NCI-H345 (cell line): ENCODE measurements around the gene C2CD4B.

Experiments
- DNase-seq: peaks from one replicate; lab custom pipeline; 2025; lab: John Stamatoyannopoulos, UW

The C2CD4B gene

DNA sequence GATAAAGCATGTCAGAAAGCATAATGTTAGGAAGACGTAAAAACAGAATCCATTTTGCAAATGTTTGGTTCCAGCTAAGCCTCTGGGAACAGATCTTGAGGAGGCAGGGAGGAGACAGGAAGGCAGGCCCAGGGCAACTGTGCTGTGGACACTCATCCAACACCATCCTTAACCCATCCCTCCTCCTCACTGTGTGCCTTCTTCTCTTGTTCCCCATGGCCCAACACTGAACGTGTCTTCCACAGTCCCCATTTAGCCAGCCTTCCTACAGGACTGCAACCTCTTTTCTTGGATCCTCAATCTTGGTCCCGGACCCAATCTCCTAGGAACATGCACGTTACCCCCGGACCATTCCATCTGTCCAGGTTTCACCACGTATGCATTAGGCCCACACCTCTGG lies 15.4 kb downstream of the C2CD4B start:
- DNase-seq, result no peak

DNA sequence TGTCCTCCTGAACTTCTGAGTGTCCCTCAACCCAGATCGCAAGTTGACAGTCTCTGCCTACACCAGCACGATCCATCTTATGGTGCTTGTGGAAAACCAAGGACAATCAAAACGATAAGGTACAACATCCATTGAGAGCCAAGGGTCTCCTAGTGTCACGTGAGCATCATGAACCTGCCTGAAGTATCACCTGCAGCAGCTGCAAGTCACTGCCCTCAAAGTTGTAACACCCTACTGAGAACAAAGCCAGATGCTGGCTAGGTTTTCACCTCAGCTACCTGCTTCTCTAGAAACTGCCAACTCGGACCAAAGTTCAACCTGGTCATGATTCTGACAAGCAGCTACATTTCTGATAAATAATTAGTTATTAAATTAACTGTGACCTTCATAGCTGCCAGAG lies 17.5 kb downstream of the C2CD4B start:
- peak; percentile 7 for DNase-seq

DNA sequence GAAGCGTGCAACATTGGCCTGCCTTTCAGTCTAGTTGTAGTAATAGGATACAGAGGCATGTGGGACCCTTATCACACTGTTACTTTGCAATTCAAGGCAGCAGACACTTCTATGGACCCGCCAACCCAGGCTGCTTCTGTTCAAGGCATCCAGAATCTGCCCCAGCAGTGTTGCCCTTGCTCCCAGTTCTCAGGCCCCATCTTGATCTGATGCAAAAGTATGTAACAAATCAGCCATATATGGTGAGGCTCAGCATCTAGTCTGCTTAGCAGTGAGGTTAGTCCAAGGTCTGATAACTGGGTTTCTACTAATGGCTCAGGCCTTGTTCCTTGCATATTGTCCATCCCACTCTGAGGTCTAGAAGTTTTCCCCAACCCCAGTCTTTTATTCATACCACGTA lies 17.9 kb downstream of the C2CD4B start:
- no peak for DNase-seq

DNA sequence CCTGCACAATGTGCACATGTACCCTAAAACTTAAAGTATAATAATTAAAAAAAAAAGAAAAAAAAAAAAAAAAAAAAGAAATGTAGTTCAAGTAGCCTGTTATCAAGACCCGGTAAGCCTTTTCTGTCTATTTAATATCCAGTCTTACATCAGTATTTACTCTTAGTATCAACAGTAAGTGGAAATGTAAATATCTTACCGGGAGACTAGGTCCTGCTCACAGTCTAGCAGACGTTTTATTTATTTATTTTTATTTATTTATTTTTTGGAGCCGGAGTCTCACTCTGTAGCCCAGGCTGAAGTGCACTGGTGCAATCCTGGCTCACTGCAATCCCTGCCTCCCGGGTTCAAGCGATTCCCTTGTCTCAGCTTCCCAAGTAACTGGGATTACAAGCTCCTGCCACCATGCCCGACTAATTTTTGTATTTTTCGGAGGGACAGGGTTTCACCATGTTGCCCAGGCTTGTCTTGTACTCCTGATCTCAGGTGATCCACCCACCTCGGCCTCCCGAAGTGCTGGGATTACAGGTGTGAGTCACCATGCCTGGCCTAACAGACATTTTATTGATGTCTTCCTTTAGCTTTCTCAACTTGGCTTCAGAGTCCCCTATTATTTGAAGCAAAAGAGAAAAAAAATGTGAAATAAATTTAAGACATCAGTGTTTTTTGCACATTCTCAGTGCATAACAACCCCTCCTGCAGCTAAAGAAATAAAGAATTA lies 19.9 kb downstream of the C2CD4B start:
- DNase-seq, result no peak

DNA sequence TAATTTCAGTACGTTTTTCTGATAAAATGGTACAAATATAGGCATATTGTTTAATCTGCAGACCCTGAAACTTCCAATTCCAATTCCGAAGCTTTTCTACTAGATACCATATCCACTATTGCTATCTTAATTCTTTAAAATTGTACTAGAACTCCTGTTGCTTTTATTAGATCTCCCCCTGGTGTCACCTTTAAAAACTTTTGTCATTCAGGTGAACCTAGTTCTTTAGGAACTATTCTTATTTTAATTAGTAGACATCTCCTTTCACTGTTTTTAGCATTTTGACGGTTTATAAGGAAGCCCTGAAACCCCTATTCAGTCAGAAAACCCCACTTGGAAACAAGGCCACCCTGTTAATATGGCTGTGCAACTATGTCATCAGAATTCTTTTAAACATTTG lies 22.3 kb downstream of the C2CD4B start:
- no peak for DNase-seq

DNA sequence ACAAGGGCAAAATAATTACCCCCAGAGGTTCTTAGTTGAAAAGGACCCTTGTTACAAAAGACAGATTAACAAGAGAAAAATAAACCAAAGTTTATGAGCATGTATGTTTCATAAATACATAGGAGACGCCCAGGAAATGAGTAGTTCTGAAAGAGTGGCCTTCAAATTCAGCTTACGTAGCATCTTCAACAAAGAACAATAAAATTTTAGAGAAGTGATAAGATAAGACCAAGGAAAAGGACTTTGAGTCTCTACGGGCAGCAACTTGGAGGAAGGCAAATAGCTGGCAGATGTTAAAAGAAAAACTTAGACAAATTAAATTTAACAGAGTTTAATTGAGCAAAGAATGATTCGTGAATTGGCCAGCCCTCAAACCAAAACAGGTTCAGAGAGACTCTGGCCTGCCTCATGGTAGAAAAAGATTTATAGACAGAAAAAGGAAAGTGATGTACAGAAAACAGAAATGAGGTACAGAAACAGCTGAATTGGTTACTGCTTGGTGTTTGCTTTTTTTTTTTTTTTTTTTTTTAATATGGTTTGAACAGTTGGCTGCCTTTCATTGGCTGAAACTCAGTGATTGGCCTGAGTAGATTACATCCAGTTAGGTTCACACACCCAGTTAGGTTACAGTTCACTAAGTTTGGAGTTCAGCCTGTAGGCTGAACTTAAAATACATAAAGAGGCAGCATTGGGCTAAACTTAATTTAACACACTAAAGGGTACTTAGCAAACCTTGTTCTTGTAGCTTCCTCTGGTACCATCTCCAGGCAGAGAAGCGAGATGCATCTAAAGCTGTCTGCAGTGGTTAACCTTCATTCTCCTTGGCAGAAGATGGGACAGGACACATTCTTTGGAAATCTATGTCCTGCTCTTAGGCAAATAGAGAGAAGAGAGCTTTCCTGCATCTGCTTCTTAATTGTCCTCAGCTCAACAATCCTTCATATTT lies 23.2 kb downstream of the C2CD4B start:
- DNase-seq, result no peak

DNA sequence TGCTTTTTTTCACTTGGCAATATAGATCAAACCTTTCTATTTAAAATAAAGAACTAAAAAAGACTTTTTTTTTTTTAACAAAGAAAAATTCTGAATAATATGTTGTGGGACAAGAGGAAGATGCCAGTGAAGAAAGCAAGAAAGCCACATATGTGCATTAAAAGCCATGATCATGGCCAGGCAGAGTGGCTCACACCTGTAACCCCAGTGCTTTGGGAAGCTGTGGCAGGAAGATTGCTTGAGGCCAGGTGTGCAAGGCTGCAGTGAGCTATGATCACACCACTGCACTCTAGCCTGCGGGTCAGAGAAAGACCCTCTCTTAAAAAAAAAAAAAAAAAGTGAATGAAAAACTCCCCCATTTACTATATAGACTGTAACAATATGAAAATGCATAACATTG lies 23.9 kb downstream of the C2CD4B start:
- no peak for DNase-seq

DNA sequence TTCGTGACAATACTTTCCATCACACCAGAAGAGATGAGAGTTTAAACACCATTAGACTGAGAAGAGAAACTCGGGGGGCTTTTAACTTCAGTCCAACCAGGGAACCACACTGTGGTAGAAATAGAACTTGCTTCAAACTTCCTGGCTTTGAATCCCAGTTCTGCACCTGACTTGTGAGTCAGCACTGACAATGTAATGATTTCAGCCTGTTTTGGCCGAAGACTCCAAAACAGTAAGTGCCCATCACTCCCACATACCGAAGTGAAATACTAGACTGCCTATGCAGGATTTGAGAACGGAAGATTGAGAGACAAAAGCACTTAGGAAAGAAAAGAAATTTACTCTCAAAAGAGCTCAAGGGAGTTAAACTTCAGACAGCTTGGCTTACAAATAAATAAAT lies 27.0 kb downstream of the C2CD4B start:
- DNase-seq, result no peak

DNA sequence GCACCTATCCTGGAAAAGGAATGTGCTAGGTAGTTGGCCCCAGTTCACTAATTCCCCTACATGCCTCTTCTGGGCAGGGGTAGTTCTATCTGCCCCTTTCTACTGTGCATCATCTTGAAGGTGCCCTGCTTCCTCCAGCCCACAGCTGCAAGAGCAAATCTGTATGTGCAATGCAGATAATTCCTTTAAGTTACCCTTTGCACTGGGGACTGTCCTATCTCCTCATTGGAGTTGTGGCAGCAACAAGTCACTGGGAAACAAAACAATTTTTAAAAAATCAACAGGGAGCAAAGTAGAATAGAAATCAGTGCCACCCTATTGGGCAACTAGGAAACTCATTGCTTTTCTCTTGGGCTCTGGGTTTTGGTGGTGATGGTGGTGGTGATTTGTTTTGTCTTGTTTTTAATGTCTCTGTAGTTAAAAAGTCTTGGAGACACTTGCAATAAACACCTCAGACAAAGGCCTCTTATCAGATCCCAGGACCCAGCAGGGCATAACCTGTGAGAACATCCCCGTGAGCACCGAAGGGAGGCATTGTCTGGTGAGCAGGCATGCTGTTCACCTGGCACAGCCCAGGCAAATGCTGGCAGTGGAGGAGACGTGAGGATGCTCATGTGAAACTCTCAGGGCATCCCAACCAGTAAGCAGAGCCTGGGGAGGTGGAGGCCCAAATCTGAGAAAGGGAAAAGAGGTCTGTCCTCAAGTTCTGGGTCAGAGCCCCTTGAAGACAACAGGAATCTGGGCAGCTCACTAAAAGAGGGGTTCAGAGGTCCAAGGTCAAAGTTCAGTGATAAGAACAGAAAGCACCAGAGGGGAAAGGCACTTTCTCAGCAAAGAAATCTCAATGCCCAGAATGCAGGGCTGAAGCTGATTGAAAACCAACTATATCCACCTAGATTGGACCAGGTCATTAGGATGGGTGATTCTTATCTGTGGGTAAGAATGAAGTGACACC lies 27.9 kb downstream of the C2CD4B start:
- no peak for DNase-seq

DNA sequence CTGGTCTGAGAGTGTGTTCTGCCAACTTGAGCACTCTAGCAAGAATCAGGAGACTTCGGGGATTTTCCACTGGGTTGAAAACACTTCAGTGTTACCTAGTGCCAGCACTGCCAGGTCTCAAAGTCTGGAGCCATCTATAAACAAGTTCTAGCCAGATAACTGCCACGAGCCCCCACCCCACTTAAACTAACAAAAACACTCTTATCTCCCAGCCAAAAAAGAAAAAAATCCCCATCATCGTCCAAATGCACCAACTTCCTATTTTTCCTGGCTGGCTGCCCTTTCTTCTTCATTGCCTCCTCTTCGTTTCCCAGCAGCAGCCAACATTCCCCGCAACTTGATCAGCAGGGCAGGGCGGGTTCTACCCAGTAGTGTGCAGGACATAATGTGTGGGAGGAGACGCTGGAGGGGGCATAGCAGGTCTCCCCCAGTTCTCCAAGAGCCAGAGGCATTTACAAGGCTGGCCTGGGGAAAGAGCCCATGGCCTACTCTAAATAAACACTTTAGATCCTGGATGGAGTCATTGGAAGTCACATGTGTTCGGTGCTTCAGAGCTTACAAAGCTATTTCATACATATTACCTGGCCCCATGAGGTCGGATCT lies 29.5 kb downstream of the C2CD4B start:
- no peak for DNase-seq

DNA sequence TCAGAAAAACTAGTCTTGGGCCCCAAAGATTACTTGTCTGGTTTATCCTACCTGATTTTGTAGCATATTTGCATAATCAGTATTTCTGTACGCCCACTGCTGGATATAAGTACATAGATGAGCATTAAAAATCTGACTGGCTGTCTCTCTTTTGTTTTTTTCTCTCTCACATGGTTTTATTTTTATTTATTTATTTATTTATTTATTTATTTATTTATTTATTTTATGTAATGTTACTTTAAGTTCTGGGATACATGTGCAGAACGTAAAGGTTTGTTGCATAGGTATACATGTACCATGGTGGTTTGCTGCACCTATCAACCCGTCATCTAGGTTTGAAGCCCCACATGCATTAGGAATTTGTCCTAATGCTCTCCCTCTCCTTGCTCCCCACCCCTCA lies 31.9 kb downstream of the C2CD4B start:
- DNase-seq, result no peak

DNA sequence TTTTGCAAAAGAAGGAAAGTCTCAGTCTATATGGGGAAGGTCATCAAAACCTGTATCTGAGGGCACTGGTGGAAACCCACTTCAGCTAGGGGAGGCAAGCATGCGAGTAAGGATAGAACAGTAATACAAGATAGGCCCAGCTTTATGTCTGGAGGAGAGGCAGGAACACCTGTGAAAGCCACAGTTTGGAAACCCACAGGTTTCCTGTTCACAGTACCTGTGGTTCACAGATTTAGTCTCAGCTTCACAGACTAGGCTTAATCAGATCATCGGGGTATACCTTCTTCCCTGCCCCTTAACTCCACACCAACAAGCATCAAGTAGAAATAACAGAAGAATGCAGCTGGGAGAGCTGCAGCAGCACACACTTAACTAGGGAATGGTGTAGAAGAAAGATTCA lies 36.2 kb downstream of the C2CD4B start:
- no peak for DNase-seq

DNA sequence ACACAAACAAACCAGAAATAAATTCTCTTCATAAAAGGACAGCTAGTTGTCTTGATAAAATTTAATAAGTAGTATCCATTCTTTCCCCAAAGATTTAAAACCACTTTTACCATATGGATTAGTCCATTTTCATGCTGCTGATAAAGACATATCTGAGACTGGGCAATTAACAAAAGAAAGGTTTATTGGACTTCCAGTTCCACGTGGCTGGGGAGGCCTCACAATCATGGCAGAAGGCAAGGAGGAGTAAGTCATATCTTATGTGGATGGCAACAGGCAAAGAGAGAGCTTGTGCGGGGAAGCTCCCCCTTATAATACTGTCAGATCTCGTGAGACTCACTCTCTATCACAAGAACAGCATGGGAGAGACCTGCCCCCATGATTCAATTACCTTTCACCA lies 38.7 kb downstream of the C2CD4B start:
- no peak for DNase-seq

DNA sequence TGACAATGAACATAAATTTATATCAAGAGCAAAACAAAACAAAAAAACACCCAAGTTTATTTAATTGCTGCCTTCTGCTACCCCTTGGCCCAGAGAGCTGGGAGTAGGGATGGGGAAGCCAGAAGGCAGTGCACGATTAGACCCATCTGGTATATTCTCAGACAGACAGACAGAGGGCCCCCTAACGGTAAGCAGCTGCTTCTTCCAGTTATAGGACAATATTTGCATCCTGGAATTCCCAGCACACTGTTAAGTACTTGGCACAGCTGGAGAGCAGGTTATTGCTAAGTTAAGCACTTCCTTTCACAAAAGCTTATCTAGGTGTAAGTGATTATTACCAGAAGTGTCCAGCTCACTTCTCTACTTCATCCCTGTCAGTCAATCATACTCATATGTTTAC lies 39.3 kb downstream of the C2CD4B start:
- DNase-seq, result peak; percentile 67

DNA sequence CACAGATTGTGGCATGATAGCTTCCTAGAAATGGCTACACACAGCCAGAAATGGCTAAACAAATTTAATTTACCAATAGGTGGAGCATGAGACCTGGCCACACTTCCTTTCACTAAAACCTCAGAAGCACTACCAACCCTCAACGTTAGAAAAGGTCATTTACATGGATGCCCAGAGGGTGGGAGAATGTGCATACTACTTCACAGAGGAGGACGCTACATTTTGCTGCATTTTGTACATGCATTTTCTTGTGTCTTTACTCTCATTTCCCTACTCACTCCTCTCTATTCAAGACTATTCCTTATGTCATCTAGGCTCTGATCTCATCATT lies 40.1 kb downstream of the C2CD4B start:
- peak; percentile 36 for DNase-seq

DNA sequence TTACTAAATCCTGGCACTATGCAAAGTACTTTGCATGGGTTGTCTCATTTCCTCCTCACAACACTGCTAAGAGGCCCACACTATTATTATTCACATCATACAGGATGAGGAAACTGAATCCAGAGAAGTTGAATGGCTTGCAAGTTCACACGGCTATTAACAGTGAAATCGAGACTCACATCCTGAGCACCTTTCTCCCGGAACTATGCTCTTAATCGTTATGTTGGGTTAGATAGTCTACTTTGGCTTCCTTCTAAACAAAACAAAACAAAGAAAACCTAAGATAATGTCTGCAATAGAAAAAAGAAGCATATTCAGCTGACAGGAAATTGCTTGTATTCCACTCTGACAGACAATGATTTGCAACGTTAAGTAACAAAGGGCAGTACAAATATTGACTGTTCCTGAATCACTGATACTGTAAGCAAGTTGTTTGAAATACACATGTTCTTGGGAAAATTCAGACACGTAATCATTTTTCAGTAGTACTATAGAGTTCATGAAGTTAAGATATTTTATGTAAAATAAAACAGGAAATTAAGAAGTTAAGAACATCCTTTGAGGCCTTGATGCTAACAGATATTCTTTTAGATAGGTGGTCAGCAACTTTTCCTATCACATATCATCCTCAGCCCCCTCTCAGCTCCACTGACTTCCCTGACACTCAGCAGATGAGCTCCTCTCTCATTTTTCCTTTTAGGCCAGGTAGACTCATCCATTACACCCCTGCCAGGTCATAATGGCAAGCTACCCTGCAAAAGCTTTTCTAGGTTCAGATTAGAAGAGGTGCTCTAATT lies 40.7 kb downstream of the C2CD4B start:
- peak; percentile 49 for DNase-seq

DNA sequence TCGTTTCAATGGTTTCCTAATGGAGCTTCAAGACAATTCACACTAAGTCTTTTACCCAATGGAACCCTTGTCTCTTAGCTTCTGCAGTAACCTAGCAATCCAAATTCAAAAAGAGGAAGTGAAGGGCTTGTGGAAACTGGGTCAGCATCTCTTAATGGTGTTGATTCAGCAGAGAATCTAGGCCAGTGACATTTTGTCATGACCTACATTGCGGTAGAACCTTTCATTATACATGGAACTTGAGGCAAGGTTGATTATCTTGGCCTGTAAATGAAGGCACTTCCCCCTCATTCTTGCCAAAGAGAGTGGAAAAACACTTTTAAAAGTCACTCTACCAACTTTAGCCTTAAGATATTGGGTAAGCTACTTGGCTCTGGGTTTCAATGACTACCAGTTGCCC lies 42.8 kb downstream of the C2CD4B start:
- DNase-seq, result no peak

DNA sequence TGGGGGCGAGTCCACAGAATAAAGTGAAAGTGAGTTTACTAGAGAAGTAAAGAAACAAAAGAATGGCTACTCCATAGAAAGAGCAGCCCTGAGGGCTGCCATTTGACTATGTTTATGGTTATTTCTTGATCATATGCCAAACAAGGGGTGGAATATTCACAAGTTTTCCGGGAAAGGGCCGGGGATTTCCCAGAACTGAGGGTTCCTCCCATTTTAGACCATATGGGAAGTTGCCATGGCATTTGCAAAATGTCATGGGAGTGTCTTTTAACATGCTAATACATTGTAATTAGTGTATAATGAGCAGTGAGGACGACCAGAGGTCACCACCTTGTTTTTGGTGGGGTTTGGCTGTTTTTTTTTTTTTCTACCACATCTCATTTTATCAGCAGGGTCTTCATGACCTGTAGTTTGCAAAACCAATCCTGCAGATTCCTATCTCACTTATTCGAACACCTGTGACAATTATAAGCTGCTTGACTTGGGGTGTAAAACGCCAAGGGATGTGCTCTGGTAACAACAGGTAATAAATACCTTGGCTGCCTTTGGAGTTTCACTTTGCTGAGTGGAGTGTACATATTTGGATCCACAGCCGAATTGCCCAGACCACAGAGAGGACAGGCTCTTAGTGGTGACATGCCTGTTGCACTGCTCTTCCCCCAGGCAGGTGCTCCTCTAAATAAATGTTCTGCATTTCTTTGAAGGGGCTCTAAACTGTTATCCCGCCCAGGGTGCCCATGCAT lies 43.6 kb downstream of the C2CD4B start:
- DNase-seq, result no peak

DNA sequence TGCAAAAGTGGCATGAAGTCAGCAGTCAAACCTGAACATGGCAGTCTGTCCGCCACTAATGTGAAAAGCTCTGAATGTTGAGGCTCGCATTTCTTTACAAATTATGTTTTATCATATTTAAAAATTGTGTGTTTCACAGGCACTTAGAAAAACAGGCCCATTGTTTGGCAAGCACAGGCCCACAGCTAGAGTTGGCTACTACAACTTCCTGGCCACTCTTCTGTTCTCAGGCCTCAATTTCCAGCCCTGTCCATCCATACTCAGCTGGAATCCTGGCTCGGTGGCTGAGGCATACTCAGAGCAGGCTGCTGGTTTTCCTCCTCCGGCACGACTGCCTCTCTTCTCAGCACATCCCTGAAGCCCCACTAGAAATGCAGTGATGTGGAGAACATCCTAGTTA lies 44.3 kb downstream of the C2CD4B start:
- no peak for DNase-seq

DNA sequence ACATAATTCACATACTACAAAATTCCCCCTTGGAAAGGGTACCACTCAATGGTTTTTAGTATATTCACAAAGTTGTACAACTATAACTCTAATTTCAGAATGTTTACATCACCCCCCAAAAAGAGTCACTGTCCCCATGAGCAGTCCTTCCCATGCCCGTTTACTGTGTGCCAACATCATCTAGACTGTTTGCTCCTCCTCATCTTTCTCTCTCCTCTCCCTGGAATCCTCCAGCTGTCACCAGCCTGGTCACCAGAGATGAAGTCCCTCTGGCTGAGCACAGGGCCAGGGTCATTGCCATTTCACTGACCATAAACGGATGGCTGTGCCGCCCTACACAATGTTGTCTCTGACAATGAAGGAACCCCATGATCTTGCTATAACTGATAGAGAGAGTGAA lies 45.2 kb downstream of the C2CD4B start:
- no peak for DNase-seq
